ENCODE data around the gene PIGU. TPM values are rescaled to one million over a fixed set of nuclear protein-coding genes. Genes with fewer than 3 reads are reported as not detected.
A peak's percentile ranks its signal among the peaks of the same experiment; 100 is the strongest.

The PIGU gene
- polyA plus RNA-seq, 1 of the 3 experiments (the other 2 are of a cell fraction), result 40.3 TPM

- no peaks in the 10 kb centered on the region for H3K4me1 ChIP-seq (ENCODE audit: control insufficient read depth in 1 of 2, insufficient read depth in 2 of 2, low read depth in 1 of 2, low read length in 1 of 2)
- ChIA-PET CTCF (interaction anchor here (0.6 to 3.6 kb wide), 9 partner anchors 7 to 230 kb away, joined by 3 to 26 read pairs (median 4); no protein-coding TSS in a partner anchor), POLR2A (no interaction called here)
- H3K27ac ChIP-seq (ENCODE audit: low read depth in 2 of 2, low read length in 1 of 2), result no peak overlapping the region
- TF ChIP-seq IRF3 (IDR thresholded peaks at IDR 0.05; ENCODE audit: low read depth, low read length) (no peak), YY1 (IDR thresholded peaks at IDR 0.05; ENCODE audit: low read depth) (no peak), RCOR1 (IDR thresholded peaks at IDR 0.05; ENCODE audit: low read length) (no peak), MEF2A (IDR thresholded peaks at IDR 0.05; ENCODE audit: borderline replicate concordance, low read depth) (no peak), PBX3 (IDR thresholded peaks at IDR 0.05) (no peak)
- no peak overlapping the region for H3K9ac ChIP-seq
- no peak overlapping the region for H3K4me2 ChIP-seq
- no peaks in the 10 kb centered on the region for H3K9me2 ChIP-seq
- H3K36me3 ChIP-seq (replicated peaks in 1 of 2; ENCODE audit: control insufficient read depth in 1 of 2, insufficient read depth in 2 of 2, low read length in 1 of 2), result peaks cover 33 to 61% of the 10 kb centered on the region in 2 experiments
- H3K9me3 ChIP-seq, result no peaks in the 10 kb centered on the region
- no peak for DNase-seq
- H4K20me1 ChIP-seq (ENCODE audit: insufficient read depth), result peaks cover 6% of the 10 kb centered on the region; the same call in 1 of the 2 replicates
- H3F3A ChIP-seq (replicated peaks; ENCODE audit: insufficient read depth), result peaks cover 8% of the 10 kb centered on the region
- 94% methylated on average over 8 of the region's 8 CpGs for WGBS (ENCODE audit: low lambda C conversion rate)
- no peak overlapping the region for H2AFZ ChIP-seq (ENCODE audit: low read depth)
- no peak overlapping the region for H3K4me3 ChIP-seq (ENCODE audit: low read depth in 2 of 2, low read length in 1 of 2)
- no peaks in the 10 kb centered on the region; the same call in 1 of the 2 replicates for H3K79me2 ChIP-seq (ENCODE audit: insufficient read depth)
- H3K27me3 ChIP-seq (ENCODE audit: insufficient read depth), result no peaks in the 10 kb centered on the region
Measured at GRCh38 chr20:34539756-34540155, 137.1 kb downstream of the PIGU start.

- ChIA-PET POLR2A (interaction anchor here (0.7 kb wide), 1 partner anchor 22 kb away, joined by 6 read pairs; no protein-coding TSS in a partner anchor), CTCF (interaction anchor here (0.6 to 3.6 kb wide), 25 partner anchors 8 to 348 kb away, joined by 3 to 26 read pairs (median 4); partner anchors contain the start of gene MAP1LC3A)
- WGBS (ENCODE audit: low lambda C conversion rate), result 61% methylated on average over 5 of the region's 5 CpGs
- Histone ChIP-seq H2AFZ (ENCODE audit: low read depth) (no peak overlapping the region), H4K20me1 (ENCODE audit: insufficient read depth) (peaks cover 6% of the 10 kb centered on the region), H3K9ac (no peak overlapping the region), H3K4me2 (no peak overlapping the region), H3K36me3 (replicated peaks in 1 of 2; ENCODE audit: control insufficient read depth in 1 of 2, insufficient read depth in 2 of 2, low read length in 1 of 2) (peaks cover 41 to 71% of the 10 kb centered on the region in 2 experiments), H3K27me3 (ENCODE audit: insufficient read depth) (no peaks in the 10 kb centered on the region), H3K27ac (ENCODE audit: low read depth in 2 of 2, low read length in 1 of 2) (no peak overlapping the region; a peak in 1 of 4 replicates), H3F3A (replicated peaks; ENCODE audit: insufficient read depth) (peaks cover 8% of the 10 kb centered on the region), H3K9me3 (no peaks in the 10 kb centered on the region), H3K4me3 (ENCODE audit: low read depth in 2 of 2, low read length in 1 of 2) (no peak overlapping the region), H3K9me2 (no peaks in the 10 kb centered on the region), H3K4me1 (ENCODE audit: control insufficient read depth in 1 of 2, insufficient read depth in 2 of 2, low read depth in 1 of 2, low read length in 1 of 2) (no peaks in the 10 kb centered on the region), H3K79me2 (ENCODE audit: insufficient read depth) (no peaks in the 10 kb centered on the region; the same call in none of the 2 replicates)
- peak; percentile 77 for DNase-seq
- TF ChIP-seq RAD21 (IDR thresholded peaks at IDR 0.05; ENCODE audit: low read length), result peak; percentile 59
- no peak for TF ChIP-seq MEF2A (IDR thresholded peaks at IDR 0.05; ENCODE audit: borderline replicate concordance, low read depth)
- TF ChIP-seq EZH2phosphoT487 (IDR thresholded peaks at IDR 0.05; ENCODE audit: borderline replicate concordance, low read depth), result no peak
- TF ChIP-seq USF1 (IDR thresholded peaks at IDR 0.05; ENCODE audit: borderline replicate concordance, low read depth), result no peak
- TF ChIP-seq TCF12 (IDR thresholded peaks at IDR 0.05), result no peak
- no peak for TF ChIP-seq YY1 (IDR thresholded peaks at IDR 0.05; ENCODE audit: low read depth)
- no peak for TF ChIP-seq MXI1 (IDR thresholded peaks at IDR 0.05; ENCODE audit: low read depth, low read length)
- TF ChIP-seq TEAD4 (IDR thresholded peaks at IDR 0.05; ENCODE audit: borderline replicate concordance, insufficient read depth), result no peak
- TF ChIP-seq TAF1 (IDR thresholded peaks at IDR 0.05; ENCODE audit: borderline replicate concordance, low read depth, low read length), result no peak
- TF ChIP-seq CHD2 (IDR thresholded peaks at IDR 0.05; ENCODE audit: low read length, partially characterized antibody), result no peak
- TF ChIP-seq NRF1 (IDR thresholded peaks at IDR 0.05; ENCODE audit: low read depth, low read length), result no peak
- TF ChIP-seq ZBTB33 (IDR thresholded peaks at IDR 0.05; ENCODE audit: borderline replicate concordance, low read depth), result no peak
- no peak for TF ChIP-seq GATA2 (CRISPR knock-in tag; IDR thresholded peaks at IDR 0.05)
- no peak for TF ChIP-seq RCOR1 (IDR thresholded peaks at IDR 0.05; ENCODE audit: low read length)
- no peak for TF ChIP-seq REST (IDR thresholded peaks at IDR 0.05; ENCODE audit: low read depth, low read length)
- TF ChIP-seq FOXM1 (IDR thresholded peaks at IDR 0.05; ENCODE audit: low read depth), result no peak
Measured at GRCh38 chr20:34538671-34539123, 138.2 kb downstream of the PIGU start.
